Measurements from ENCODE around the gene HOXA10. TPM values are rescaled to one million over a fixed set of nuclear protein-coding genes. Genes with fewer than 3 reads are reported as not detected.

The HOXA10 gene
- total RNA-seq, 1 experiment from 2014 or later, result 9.5 TPM

GRCh38 chr7:27138472-27138871 is 35.6 kb downstream of the HOXA10 start:
- intact Hi-C loops (cut with micrococcal nuclease; ENCODE audit: unreplicated experiment), result no loop called here
- peak overlapping the region; percentile 70 for H3K4me3 Mint-ChIP-seq (ENCODE audit: unreplicated experiment)
- no peaks in the 10 kb centered on the region for H3K9me3 ChIP-seq
- BruUV-seq (replicated peaks), result no TSS peak
- DNase-seq, result no peak
- TF ChIP-seq CTCF (IDR thresholded peaks at IDR 0.05; ENCODE audit: insufficient read depth in 1 of 2, low read depth in 1 of 2, low read length in 1 of 2, severe bottlenecking in 1 of 2, unreplicated experiment in 1 of 2), result no peak
- H3K27me3 Mint-ChIP-seq (ENCODE audit: insufficient read depth, unreplicated experiment), result no peaks in the 10 kb centered on the region
- H3K27ac Mint-ChIP-seq (ENCODE audit: unreplicated experiment), result no peak overlapping the region
- no peaks in the 10 kb centered on the region for H3K36me3 ChIP-seq (ENCODE audit: control insufficient read depth, insufficient read depth, low read length)
- H3K4me3 ChIP-seq (ENCODE audit: low read depth, low read length), result no peak overlapping the region
- H3K4me1 ChIP-seq, result peaks cover 17% of the 10 kb centered on the region
- peaks cover 14% of the 10 kb centered on the region for H3K4me1 Mint-ChIP-seq (ENCODE audit: low read depth, unreplicated experiment)
- H3K36me3 Mint-ChIP-seq (ENCODE audit: insufficient read depth, unreplicated experiment), result peaks cover 5% of the 10 kb centered on the region
- ChIA-PET CTCF (no interaction called here), POLR2A (no interaction called here)
- H3K27me3 ChIP-seq (replicated peaks; ENCODE audit: control insufficient read depth, insufficient read depth, low read length), result no peaks in the 10 kb centered on the region
- H3K9me3 Mint-ChIP-seq (ENCODE audit: unreplicated experiment), result no peaks in the 10 kb centered on the region

GRCh38 chr7:27137640-27138315 is 36.3 kb downstream of the HOXA10 start:
- Histone ChIP-seq H3K27me3 (replicated peaks; ENCODE audit: control insufficient read depth, insufficient read depth, low read length) (no peaks in the 10 kb centered on the region), H3K9me3 (no peaks in the 10 kb centered on the region), H3K4me3 (ENCODE audit: low read depth, low read length) (no peak overlapping the region), H3K36me3 (ENCODE audit: control insufficient read depth, insufficient read depth, low read length) (no peaks in the 10 kb centered on the region), H3K4me1 (peaks cover 23% of the 10 kb centered on the region)
- Mint-ChIP-seq H3K27ac (ENCODE audit: unreplicated experiment) (no peak overlapping the region), H3K9me3 (ENCODE audit: unreplicated experiment) (no peaks in the 10 kb centered on the region), H3K36me3 (ENCODE audit: insufficient read depth, unreplicated experiment) (peaks cover 5% of the 10 kb centered on the region), H3K4me1 (ENCODE audit: low read depth, unreplicated experiment) (peaks cover 16% of the 10 kb centered on the region), H3K4me3 (ENCODE audit: unreplicated experiment) (no peak overlapping the region), H3K27me3 (ENCODE audit: insufficient read depth, unreplicated experiment) (no peaks in the 10 kb centered on the region)
- ChIA-PET POLR2A (no interaction called here), CTCF (no interaction called here)
- no peak for DNase-seq
- no TSS peak for BruUV-seq (replicated peaks)
- intact Hi-C loops (cut with micrococcal nuclease; ENCODE audit: unreplicated experiment), result no loop called here
- TF ChIP-seq CTCF (IDR thresholded peaks at IDR 0.05; ENCODE audit: insufficient read depth in 1 of 2, low read depth in 1 of 2, low read length in 1 of 2, severe bottlenecking in 1 of 2, unreplicated experiment in 1 of 2), result no peak

- Mint-ChIP-seq H3K9me3 (ENCODE audit: unreplicated experiment) (no peaks in the 10 kb centered on the region), H3K36me3 (ENCODE audit: insufficient read depth, unreplicated experiment) (no peaks in the 10 kb centered on the region), H3K27me3 (ENCODE audit: insufficient read depth, unreplicated experiment) (no peaks in the 10 kb centered on the region), H3K4me3 (ENCODE audit: unreplicated experiment) (no peak overlapping the region), H3K4me1 (ENCODE audit: low read depth, unreplicated experiment) (peaks cover 19% of the 10 kb centered on the region), H3K27ac (ENCODE audit: unreplicated experiment) (no peak overlapping the region)
- no peak for TF ChIP-seq CTCF (IDR thresholded peaks at IDR 0.05; ENCODE audit: insufficient read depth in 1 of 2, low read depth in 1 of 2, low read length in 1 of 2, severe bottlenecking in 1 of 2, unreplicated experiment in 1 of 2)
- Histone ChIP-seq H3K4me1 (peaks cover 28% of the 10 kb centered on the region), H3K9me3 (no peaks in the 10 kb centered on the region), H3K4me3 (ENCODE audit: low read depth, low read length) (no peak overlapping the region), H3K36me3 (ENCODE audit: control insufficient read depth, insufficient read depth, low read length) (no peaks in the 10 kb centered on the region), H3K27me3 (replicated peaks; ENCODE audit: control insufficient read depth, insufficient read depth, low read length) (no peaks in the 10 kb centered on the region)
- CTCF ChIA-PET, result interaction anchor here (0.7 kb wide), 1 partner anchor 47 kb away, joined by 3 read pairs; no protein-coding TSS in a partner anchor
- no TSS peak for BruUV-seq (replicated peaks)
- intact Hi-C loops (cut with micrococcal nuclease; ENCODE audit: unreplicated experiment), result no loop called here
- POLR2A ChIA-PET, result no interaction called here
- DNase-seq, result no peak
Measured at GRCh38 chr7:27134392-27134791, 39.7 kb downstream of the HOXA10 start.

Measured in Caco-2 (cell line).